HepG2 (cell line): ENCODE data around the gene SLC13A3. TPM values are rescaled to one million over a fixed set of nuclear protein-coding genes. Genes with fewer than 3 reads are reported as not detected.

Source experiments
- BRD4 ChIP-seq: sonication (generic); formaldehyde crosslinking; IDR thresholded peaks from 2 replicates; pipeline ENCODE4 v1.4.0; 2020; ENCODE audit warnings: missing genetic modification reagents
- CBX2 ChIP-seq, 2 experiments: fragments of 200-600 bp in 1 of 2; sonication (generic); formaldehyde crosslinking in 1 of 2; IDR thresholded peaks; 2 replicates each; pipeline versions ENCODE4 v1.7.0 to v1.8.1; 2018 to 2022; ENCODE audit warnings: low read depth in 2 of 2, low read length in 1 of 2, mild to moderate bottlenecking in 1 of 2, missing genetic modification reagents in 1 of 2
- HDAC6 ChIP-seq: fragments of 200-600 bp; sonication (generic); IDR thresholded peaks from 2 replicates; pipeline ENCODE4 v1.7.0; 2017; ENCODE audit warnings: mild to moderate bottlenecking, antibody characterized with exemption, low read length, low read depth
- HES4 ChIP-seq: sonication (generic); formaldehyde crosslinking; IDR thresholded peaks from 2 replicates; pipeline ENCODE4 v1.9.0; 2021; ENCODE audit warnings: mild to moderate bottlenecking, missing genetic modification reagents, borderline replicate concordance
- MEIS1 ChIP-seq: sonication (generic); formaldehyde crosslinking; IDR thresholded peaks from 2 replicates; pipeline ENCODE4 v1.9.0; 2021; ENCODE audit warnings: mild to moderate bottlenecking, missing genetic modification reagents, moderate library complexity, borderline replicate concordance
- NCOR1 ChIP-seq: fragments of 200-600 bp; sonication (generic); IDR thresholded peaks from 2 replicates; pipeline ENCODE4 v1.7.0; 2017; ENCODE audit warnings: antibody characterized with exemption, low read length, borderline replicate concordance
- NONO ChIP-seq, 2 experiments: fragments of 450-650 bp in 1 of 2; sonication (generic) in 1 of 2; formaldehyde crosslinking in 1 of 2; IDR thresholded peaks in 1 of 2; conservative IDR thresholded peaks in 1 of 2; 2 replicates each; pipeline versions ENCODE4 v1.6.1 to v1.8.0; 2017 to 2022; ENCODE audit warnings: mild to moderate bottlenecking in 1 of 2, missing genetic modification reagents in 1 of 2, moderate library complexity in 1 of 2
- PITX1 ChIP-seq: sonication (generic); formaldehyde crosslinking; IDR thresholded peaks from 2 replicates; pipeline ENCODE4 v1.5.1; 2020; ENCODE audit warnings: mild to moderate bottlenecking, missing genetic modification reagents
- SMAD9 ChIP-seq: sonication (generic); formaldehyde crosslinking; IDR thresholded peaks from 2 replicates; pipeline ENCODE4 v1.5.1; 2020; ENCODE audit warnings: mild to moderate bottlenecking, missing genetic modification reagents
- SUZ12 ChIP-seq: fragments of 150-350 bp; IDR thresholded peaks from 2 replicates; pipeline ENCODE4 v1.6.1; 2014; ENCODE audit warnings: low read depth, low read length
- TAF1 ChIP-seq: sonication (generic); formaldehyde crosslinking; IDR thresholded peaks from 2 replicates; pipeline ENCODE4 v1.4.0; 2020; ENCODE audit warnings: missing genetic modification reagents
- ZNF264 ChIP-seq: sonication (generic); formaldehyde crosslinking; IDR thresholded peaks from 2 replicates; pipeline ENCODE4 v1.4.0; 2020; ENCODE audit warnings: missing genetic modification reagents
- ZNF33A ChIP-seq: sonication (generic); formaldehyde crosslinking; IDR thresholded peaks from 2 replicates; pipeline ENCODE4 v1.5.1; 2020; ENCODE audit warnings: missing genetic modification reagents, mild to moderate bottlenecking, moderate library complexity, borderline replicate concordance
- ZNF34 ChIP-seq: sonication (generic); formaldehyde crosslinking; IDR thresholded peaks from 2 replicates; pipeline ENCODE4 v1.4.0; 2020; ENCODE audit warnings: mild to moderate bottlenecking, missing genetic modification reagents, borderline replicate concordance
- ZNF564 ChIP-seq: sonication (generic); formaldehyde crosslinking; IDR thresholded peaks from 2 replicates; pipeline ENCODE4 v1.8.1; 2023; ENCODE audit warnings: mild to moderate bottlenecking, missing genetic modification reagents
- ZNF678 ChIP-seq: sonication (generic); formaldehyde crosslinking; IDR thresholded peaks from 2 replicates; pipeline ENCODE4 v1.4.0; 2020; ENCODE audit warnings: mild to moderate bottlenecking, missing genetic modification reagents
- ZNF816 ChIP-seq: sonication (generic); formaldehyde crosslinking; IDR thresholded peaks from 2 replicates; pipeline ENCODE4 v1.8.0; 2022; ENCODE audit warnings: missing genetic modification reagents, mild to moderate bottlenecking, borderline replicate concordance
- polyA plus RNA-seq, 8 experiments: library from polyadenylated mRNA; depleted of rRNA in 3 of 8; stranded (reverse) in 7 of 8; unstranded in 1 of 8; fragments of >200 nt; fragmentation: Illumina TruSeq in 4 of 8; extraction: Trizol in 4 of 8; gene quantifications; 2 replicates each; pipeline versions ENCODE4 v1.2.1 to v1.2.3, GENCODE V29; 2011 to 2016; ENCODE audit warnings: low read depth in 4 of 8, missing spikeins in 1 of 8, mixed read lengths in 1 of 8; ENCODE audit not compliant: insufficient read depth in 1 of 8
- total RNA-seq, 5 experiments: library from RNA; depleted of rRNA; stranded (reverse); fragments of >200 nt; fragmentation: Illumina TruSeq; extraction: Trizol; gene quantifications; 2 replicates each; pipeline ENCODE4 v1.2.3, GENCODE V29; 2016; ENCODE audit warnings: low read depth in 1 of 5
- TF ChIP-seq, protein P1 (sequence below): sonication (generic); formaldehyde crosslinking; IDR thresholded peaks from 2 replicates; pipeline ENCODE4 v1.4.0; 2020; ENCODE audit warnings: missing genetic modification reagents
- TF ChIP-seq, protein P2 (sequence below): sonication (generic); formaldehyde crosslinking; conservative IDR thresholded peaks from 2 replicates; pipeline ENCODE4 v1.4.0; 2020; ENCODE audit warnings: mild to moderate bottlenecking, missing genetic modification reagents, moderate library complexity
- TF ChIP-seq, protein P3 (sequence below): IDR thresholded peaks from 2 replicates; pipeline ENCODE4 v1.6.1; 2016; ENCODE audit warnings: mild to moderate bottlenecking, missing biosample characterization, missing genetic modification reagents
- TF ChIP-seq, protein P4 (sequence below), 2 experiments: sonication (generic) in 1 of 2; formaldehyde crosslinking in 1 of 2; IDR thresholded peaks; 2 replicates each; pipeline versions ENCODE4 v1.5.1 to v1.6.1; 2011 to 2020; ENCODE audit warnings: borderline replicate concordance in 1 of 2, low read depth in 1 of 2, low read length in 1 of 2, mild to moderate bottlenecking in 1 of 2, missing genetic modification reagents in 1 of 2, moderate library complexity in 1 of 2

Gene SLC13A3
- total and polyA plus RNA-seq, 2 of the 13 experiments (the other 11 are each of a cell fraction or from before 2014, with no cell fraction given) = 66.5 to 76.0 TPM

DNA sequence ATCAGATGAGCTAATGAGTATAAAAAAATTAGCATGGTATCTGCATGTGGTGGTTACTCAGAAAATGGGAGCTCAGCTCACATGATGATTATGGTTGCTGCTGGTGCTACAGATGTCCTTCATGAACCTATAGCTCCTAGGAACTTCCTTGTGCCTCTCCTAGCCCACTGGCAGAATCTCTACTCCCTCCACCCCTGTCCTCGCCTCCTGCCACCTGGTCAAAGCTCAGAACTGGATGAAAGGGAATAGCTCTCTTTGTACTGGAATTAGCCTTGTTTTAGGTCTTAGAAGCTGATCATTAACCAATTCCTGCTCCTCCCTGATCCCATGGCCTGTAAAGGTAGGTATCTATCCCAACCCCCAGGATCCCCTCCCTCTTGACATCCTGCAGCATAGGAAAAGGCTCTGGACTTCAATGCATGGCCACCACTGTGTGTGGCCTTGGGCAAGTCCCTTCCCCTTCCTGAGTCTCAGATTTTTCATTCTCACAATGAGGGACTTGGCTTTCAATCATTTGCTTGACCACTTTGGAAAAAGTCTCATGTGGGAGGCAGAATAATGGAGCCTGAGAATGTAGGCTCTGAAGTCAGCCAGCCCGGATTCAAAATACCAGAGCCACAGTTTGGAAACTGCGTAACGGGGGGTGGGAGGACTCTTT lies 43.9 kb downstream of the SLC13A3 start (continued):
- TF ChIP-seq ZNF564 (peak; percentile 46; the same call in 1 of the 2 replicates), ZNF34 (no peak), CBX2 (IDR thresholded peaks at IDR 0.05; ENCODE audit: low read depth, low read length) (no peak), CBX2 (CRISPR knock-in tag; IDR thresholded peaks at IDR 0.05; ENCODE audit: low read depth) (no peak), NONO (IDR thresholded peaks at IDR 0.05) (no peak), NONO (CRISPR knock-in tag; conservative IDR thresholded peaks at IDR 0.05) (peak; percentile 90), MEIS1 (CRISPR knock-in tag) (no peak; the same call in 1 of the 2 replicates), HDAC6 (no peak; the same call in 1 of the 2 replicates), ZNF33A (CRISPR knock-in tag) (no peak), PITX1 (peak; percentile 99), ZNF678 (CRISPR knock-in tag) (no peak), BRD4 (peak; percentile 5; the same call in 1 of the 2 replicates), HES4 (CRISPR knock-in tag) (no peak), SMAD9 (CRISPR knock-in tag) (no peak), ZNF264 (CRISPR knock-in tag) (no peak; the same call in 1 of the 2 replicates), TAF1 (peak; percentile 56; the same call in 1 of the 2 replicates), SUZ12 (no peak), NCOR1 (peak; percentile 93), ZNF816 (CRISPR knock-in tag) (no peak)
- TF ChIP-seq, protein P1, sequence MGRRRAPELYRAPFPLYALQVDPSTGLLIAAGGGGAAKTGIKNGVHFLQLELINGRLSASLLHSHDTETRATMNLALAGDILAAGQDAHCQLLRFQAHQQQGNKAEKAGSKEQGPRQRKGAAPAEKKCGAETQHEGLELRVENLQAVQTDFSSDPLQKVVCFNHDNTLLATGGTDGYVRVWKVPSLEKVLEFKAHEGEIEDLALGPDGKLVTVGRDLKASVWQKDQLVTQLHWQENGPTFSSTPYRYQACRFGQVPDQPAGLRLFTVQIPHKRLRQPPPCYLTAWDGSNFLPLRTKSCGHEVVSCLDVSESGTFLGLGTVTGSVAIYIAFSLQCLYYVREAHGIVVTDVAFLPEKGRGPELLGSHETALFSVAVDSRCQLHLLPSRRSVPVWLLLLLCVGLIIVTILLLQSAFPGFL = no peak
- TF ChIP-seq, protein P2, sequence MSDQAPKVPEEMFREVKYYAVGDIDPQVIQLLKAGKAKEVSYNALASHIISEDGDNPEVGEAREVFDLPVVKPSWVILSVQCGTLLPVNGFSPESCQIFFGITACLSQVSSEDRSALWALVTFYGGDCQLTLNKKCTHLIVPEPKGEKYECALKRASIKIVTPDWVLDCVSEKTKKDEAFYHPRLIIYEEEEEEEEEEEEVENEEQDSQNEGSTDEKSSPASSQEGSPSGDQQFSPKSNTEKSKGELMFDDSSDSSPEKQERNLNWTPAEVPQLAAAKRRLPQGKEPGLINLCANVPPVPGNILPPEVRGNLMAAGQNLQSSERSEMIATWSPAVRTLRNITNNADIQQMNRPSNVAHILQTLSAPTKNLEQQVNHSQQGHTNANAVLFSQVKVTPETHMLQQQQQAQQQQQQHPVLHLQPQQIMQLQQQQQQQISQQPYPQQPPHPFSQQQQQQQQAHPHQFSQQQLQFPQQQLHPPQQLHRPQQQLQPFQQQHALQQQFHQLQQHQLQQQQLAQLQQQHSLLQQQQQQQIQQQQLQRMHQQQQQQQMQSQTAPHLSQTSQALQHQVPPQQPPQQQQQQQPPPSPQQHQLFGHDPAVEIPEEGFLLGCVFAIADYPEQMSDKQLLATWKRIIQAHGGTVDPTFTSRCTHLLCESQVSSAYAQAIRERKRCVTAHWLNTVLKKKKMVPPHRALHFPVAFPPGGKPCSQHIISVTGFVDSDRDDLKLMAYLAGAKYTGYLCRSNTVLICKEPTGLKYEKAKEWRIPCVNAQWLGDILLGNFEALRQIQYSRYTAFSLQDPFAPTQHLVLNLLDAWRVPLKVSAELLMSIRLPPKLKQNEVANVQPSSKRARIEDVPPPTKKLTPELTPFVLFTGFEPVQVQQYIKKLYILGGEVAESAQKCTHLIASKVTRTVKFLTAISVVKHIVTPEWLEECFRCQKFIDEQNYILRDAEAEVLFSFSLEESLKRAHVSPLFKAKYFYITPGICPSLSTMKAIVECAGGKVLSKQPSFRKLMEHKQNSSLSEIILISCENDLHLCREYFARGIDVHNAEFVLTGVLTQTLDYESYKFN (CRISPR knock-in tag) = peak; percentile 99
- TF ChIP-seq, protein P3, sequence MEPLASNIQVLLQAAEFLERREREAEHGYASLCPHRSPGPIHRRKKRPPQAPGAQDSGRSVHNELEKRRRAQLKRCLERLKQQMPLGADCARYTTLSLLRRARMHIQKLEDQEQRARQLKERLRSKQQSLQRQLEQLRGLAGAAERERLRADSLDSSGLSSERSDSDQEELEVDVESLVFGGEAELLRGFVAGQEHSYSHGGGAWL (CRISPR knock-in tag) = no peak
- TF ChIP-seq, protein P4, sequence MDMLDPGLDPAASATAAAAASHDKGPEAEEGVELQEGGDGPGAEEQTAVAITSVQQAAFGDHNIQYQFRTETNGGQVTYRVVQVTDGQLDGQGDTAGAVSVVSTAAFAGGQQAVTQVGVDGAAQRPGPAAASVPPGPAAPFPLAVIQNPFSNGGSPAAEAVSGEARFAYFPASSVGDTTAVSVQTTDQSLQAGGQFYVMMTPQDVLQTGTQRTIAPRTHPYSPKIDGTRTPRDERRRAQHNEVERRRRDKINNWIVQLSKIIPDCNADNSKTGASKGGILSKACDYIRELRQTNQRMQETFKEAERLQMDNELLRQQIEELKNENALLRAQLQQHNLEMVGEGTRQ (IDR thresholded peaks at IDR 0.05; ENCODE audit: low read depth, low read length) = no peak
- TF ChIP-seq, protein P4 (CRISPR knock-in tag; IDR thresholded peaks at IDR 0.05; ENCODE audit: borderline replicate concordance) = 0 out of 2 replicates have a peak, but pooled peaks have one; percentile 56
